Measurements from ENCODE around the gene PNKD.

DNA sequence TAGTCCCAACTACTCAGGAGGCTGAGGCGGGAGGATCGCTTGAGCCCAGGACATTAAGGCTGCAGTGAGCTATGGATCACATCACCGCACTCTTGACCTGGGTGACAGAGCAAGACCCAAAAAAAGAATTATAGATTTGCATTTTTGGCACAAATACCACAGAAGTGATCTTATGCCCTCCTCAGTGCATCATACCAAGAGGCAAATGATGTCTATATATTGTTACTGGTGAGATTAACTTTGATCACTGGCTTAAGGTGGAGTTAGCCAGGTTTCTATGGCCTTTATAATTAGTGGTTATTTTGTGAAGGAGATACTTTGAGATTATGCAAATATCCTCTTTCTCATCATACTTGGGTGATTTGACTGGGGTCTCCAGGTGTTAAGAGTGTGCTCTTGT is 64.2 kb downstream of the PNKD start:
- TF ChIP-seq, protein P1, sequence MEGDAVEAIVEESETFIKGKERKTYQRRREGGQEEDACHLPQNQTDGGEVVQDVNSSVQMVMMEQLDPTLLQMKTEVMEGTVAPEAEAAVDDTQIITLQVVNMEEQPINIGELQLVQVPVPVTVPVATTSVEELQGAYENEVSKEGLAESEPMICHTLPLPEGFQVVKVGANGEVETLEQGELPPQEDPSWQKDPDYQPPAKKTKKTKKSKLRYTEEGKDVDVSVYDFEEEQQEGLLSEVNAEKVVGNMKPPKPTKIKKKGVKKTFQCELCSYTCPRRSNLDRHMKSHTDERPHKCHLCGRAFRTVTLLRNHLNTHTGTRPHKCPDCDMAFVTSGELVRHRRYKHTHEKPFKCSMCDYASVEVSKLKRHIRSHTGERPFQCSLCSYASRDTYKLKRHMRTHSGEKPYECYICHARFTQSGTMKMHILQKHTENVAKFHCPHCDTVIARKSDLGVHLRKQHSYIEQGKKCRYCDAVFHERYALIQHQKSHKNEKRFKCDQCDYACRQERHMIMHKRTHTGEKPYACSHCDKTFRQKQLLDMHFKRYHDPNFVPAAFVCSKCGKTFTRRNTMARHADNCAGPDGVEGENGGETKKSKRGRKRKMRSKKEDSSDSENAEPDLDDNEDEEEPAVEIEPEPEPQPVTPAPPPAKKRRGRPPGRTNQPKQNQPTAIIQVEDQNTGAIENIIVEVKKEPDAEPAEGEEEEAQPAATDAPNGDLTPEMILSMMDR (conservative IDR thresholded peaks at IDR 0.05; ENCODE audit: low read length) = no peak
- TF ChIP-seq EZH2phosphoT487 (IDR thresholded peaks at IDR 0.05; ENCODE audit: borderline replicate concordance) = no peak
